T-helper 2 cell treated with Interferon-gamma antibody and Interleukin-4, amounts not matched to agents 100 ng/mL and 5 ng/mL, for 36 hours (primary cell): Measurements from ENCODE around the gene TAS2R40. TPM values are rescaled to one million over a fixed set of nuclear protein-coding genes. Genes with fewer than 3 reads are reported as not detected.
"Not testable (repeated sequence)": the region's sequence is repeated elsewhere in the genome, so short reads cannot be mapped to it uniquely, and the experiment has no call there.

Experiments
- intact Hi-C: fragments of 100-400 bp; cut with micrococcal nuclease; formaldehyde crosslinking; loops from one replicate; pipeline ENCODE4 v1.15.1; 2023
- total RNA-seq: library from RNA; stranded (reverse); gene quantifications from 2 replicates; pipeline ENCODE4 v1.2.3, GENCODE V29; 2022

The TAS2R40 gene
- total RNA-seq, result not detected in 2 replicates

DNA sequence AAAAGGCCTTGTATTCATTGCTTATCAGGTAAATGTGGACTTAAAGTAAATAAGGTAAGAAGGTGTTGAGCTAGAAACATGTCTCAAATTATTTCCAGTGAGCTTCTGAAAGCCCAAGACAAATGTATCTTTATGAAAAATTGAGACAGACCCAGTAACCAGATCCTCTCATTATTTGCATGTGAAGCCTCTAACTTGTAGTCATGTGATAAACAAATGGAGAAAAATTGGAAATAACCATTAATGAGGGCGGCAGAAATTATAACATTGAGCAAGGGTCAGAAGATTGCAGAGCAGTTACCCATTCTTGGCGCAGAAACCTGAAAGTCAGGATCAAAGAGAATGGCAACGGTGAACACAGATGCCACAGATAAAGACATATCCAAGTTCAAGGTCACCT lies at the start of gene TAS2R40:
TAS2R40 (plus strand) TSS at position 301 of the 400 bp plus-strand sequence; CDS start at position 343, 42 bp downstream.
- intact Hi-C loops, result no loop called here

GRCh38 chr7:143172354-143172753 lies 49.5 kb upstream of the TAS2R40 start:
- intact Hi-C loops, result no loop called here

GRCh38 chr7:143176128-143176527 lies 45.7 kb upstream of the TAS2R40 start:
- intact Hi-C loops, result no loop called here

DNA sequence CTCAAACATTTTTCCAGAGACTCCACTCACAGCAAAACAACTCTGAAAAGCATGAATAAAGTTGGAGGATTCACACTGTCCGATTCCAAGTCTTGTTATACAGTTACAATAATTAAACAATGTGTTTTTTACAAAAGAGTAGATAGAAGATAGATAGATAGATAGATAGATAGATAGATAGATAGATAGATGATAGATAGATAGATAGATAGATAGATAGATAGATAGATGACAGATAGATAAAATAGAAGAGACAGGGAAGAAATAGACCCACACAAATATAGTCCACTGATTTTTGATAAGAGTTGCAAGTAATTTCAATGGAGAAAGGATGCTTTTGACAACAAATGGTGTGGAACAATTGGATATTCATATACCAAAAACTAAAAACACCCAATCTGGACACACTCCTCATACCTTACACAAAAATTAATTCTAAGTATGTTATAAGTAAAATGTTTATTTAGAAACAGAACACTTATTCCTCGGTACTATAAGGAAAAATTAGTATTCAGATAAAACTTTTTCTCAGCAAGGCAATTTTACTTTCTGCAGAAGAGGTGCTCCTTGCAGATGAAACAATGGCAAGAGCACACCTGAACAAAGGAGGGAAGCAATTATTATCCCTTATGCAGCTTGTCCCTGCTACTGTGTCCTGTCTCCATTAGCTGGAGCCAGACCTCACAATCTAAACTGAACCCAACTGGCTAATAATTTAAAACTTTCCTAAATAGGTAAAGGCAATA lies 44.3 kb upstream of the TAS2R40 start:
- intact Hi-C loops, result no loop called here

DNA sequence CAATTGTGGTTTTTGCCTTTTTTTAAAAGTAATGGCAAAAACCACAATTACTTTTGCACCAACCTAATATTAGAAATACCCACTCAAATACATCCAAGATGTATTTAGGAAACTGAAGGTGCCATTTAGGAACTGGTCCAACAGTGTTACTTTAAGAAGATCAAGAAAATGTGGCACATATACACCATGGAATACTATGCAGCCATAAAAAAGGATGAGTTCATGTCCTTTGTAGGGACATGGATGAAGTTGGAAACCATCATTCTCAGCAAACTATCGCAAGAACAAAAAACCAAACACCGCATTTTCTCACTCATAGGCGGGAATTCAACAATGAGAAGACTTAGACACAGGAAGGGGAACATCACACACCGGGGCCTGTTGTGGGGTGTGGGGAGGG lies 41.1 kb upstream of the TAS2R40 start:
- intact Hi-C loops, result not testable (repeated sequence)

GRCh38 chr7:143181349-143181748 lies 40.5 kb upstream of the TAS2R40 start:
- intact Hi-C loops, result no loop called here

GRCh38 chr7:143183024-143183423 lies 38.8 kb upstream of the TAS2R40 start, which contains the start of gene TAS2R39:
TAS2R39 (plus strand) TSS chr7:143183419; CDS start chr7:143183419, 0 bp downstream.
- intact Hi-C loops, result no loop called here

GRCh38 chr7:143185551-143185950 lies 36.3 kb upstream of the TAS2R40 start:
- intact Hi-C loops, result no loop called here

DNA sequence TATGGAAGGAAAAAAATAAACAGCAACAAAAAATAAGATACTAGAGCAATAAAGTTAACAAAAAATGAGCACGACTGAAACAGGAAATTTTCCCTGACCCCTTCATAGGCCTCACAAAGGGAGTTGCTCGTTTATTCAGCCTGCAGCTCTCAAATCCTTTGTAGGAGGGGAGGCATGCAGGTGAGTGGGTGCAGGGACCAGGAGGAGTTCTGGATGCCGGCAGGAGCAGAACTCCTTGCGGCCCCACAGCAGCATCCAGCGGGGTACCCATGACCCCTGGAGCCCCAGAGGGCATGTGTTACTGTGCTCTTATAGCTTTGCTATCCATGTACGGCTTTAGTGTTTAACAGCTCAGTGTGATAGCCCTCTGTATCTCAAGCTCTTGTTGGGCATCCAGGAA lies 32.8 kb upstream of the TAS2R40 start:
- intact Hi-C loops, result no loop called here

DNA sequence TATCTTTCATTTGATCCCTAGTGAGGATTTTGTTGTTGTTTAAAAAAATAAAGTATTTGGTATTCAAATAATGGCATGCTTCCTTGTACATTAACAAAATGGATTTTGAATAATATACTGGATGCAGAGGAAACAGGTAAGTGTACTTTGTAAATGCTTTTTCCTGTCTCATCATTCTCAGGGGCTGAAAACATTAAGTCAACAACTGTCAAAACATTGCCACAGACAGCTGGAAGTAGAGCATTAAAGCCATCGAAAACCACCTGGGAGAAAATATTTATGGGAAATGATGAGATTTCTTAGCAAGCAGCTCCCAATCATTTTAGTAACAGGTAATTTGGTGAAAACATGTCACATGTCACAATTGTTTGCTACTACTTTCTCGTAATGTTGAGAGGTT lies 28.0 kb upstream of the TAS2R40 start:
- intact Hi-C loops, result no loop called here

- intact Hi-C loops, result no loop called here
Measured at GRCh38 chr7:143199040-143199439, 22.8 kb upstream of the TAS2R40 start.

DNA sequence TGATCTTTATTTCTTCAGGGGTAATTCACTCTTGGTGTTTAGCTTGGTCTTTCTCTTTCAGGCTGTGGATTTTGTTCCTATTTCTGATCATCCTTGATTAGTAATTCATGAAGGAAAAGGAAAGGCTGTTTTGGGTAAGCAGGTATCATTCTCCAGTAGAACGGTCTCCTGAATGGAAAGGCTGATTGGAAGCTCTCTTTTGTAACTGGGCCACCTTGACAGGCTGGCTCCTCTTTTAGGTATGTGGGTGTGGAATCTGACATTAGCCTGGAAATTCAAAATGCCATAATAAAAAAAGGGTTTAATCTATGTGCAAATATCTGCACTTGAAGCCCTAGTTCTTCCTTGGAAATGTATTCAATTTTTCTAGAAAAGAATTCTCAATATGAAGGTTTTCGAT lies 19.7 kb upstream of the TAS2R40 start:
- intact Hi-C loops, result no loop called here

DNA sequence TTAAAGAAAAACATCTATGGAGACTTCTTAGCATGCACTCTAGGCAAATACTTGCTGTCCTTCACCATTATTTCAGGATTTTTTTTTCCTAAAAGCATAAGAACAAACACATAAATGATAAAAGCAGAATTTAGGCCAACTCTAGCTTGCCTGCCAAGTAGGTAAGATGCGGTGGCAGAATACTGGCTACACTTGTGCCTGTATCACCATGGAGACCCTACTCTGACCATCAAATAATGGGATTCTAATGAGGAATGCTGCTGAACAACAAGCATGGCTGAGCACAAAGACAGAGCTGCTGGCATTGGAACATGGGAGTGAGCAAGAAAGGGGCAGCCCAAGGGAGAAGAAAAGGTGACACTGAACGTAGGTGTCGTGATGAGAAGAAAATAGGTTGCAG lies 18.5 kb upstream of the TAS2R40 start:
- intact Hi-C loops, result no loop called here

DNA sequence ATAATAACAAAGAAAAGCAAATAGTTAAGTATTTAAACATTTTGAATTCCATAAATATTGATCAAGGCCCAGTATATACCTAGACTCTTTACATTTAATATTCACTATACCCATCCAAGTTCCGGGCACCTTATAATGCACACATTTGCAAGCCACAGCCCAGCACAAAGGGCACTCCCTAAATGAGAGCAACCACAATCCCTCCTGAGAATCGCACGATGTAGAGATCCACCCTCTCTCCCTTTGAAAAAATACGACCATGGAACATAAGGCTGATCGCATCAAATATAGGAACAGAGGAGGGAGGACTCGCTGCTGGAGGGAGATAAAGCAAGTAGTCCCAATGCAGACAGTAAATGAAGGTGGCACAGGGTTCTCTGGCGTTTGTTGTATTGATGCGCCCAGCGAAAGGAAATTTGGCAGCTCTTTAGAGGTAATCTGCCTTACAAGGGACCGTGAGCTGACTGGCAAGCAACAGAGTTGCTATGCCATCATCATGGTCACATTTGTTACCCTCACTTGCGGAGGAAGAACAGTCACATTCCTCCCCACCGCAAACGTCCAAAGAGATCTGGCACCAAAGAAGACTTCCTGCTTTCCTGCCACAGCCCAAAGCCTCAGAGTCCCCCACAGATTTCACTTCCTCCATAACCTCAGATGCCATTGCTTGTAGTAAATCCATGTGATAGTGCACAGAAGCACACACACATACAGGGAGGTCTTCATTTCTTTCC lies 16.1 kb upstream of the TAS2R40 start:
- intact Hi-C loops, result no loop called here

GRCh38 chr7:143210541-143210940 lies 11.3 kb upstream of the TAS2R40 start:
- intact Hi-C loops, result loop anchor here (10.0 kb wide), 3 partner anchors 356 to 676 kb away; partner anchors contain the start of gene EPHB6

- intact Hi-C loops, result loop anchor here (10.0 kb wide), 3 partner anchors 359 to 679 kb away; partner anchors contain the start of gene EPHB6
Measured at GRCh38 chr7:143213478-143213877, 8.4 kb upstream of the TAS2R40 start.

- intact Hi-C loops, result loop anchor here (1.0 to 10.0 kb wide), 5 partner anchors 207 to 680 kb away; partner anchors contain the start of gene EPHB6
Measured at GRCh38 chr7:143214789-143215679, 6.8 kb upstream of the TAS2R40 start.

DNA sequence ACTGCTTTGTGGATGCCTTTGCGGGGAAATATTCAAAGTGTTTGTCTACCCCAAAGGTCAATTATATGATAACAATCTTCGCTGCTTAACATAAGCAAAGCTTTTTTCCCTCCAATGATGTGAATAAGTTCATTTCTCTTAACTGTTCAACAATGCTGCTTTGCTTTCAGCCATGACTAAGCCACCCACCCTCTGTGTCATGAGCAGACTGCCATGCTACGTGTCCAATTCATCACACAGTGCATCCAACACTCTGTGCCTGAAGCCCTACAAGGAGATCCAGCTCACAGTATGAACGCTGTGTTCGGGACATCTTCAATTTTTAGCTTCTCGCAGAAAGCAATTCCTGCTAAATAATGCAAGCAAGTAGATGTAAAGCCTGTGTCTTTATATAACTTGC lies 5.7 kb upstream of the TAS2R40 start:
- intact Hi-C loops, result loop anchor here (10.0 kb wide), 3 partner anchors 361 to 681 kb away; partner anchors contain the start of gene EPHB6

GRCh38 chr7:143216686-143217085 lies 5.2 kb upstream of the TAS2R40 start:
- intact Hi-C loops, result loop anchor here (10.0 kb wide), 3 partner anchors 362 to 682 kb away; partner anchors contain the start of gene EPHB6

GRCh38 chr7:143217806-143218205 lies 4.0 kb upstream of the TAS2R40 start:
- intact Hi-C loops, result loop anchor here (10.0 kb wide), 3 partner anchors 363 to 683 kb away; partner anchors contain the start of gene EPHB6

- intact Hi-C loops, result no loop called here
Measured at GRCh38 chr7:143221286-143221685, 551 bp upstream of the TAS2R40 start.
